H9 (cell line): ENCODE measurements around the gene MAP1LC3C. TPM values are rescaled to one million over a fixed set of nuclear protein-coding genes. Genes with fewer than 3 reads are reported as not detected.

Source experiments
- DNase-seq: peaks from one replicate; pipeline ENCODE4 v3.0.0-alpha.2; 2017
- H2AFZ ChIP-seq: one replicate; pipeline ENCODE4 v1.6.1; 2013; ENCODE audit warnings: mild to moderate bottlenecking, low read length, control low read depth, moderate library complexity
- H2AK5ac ChIP-seq: 2 replicates; pipeline ENCODE4 v1.6.1; 2013; ENCODE audit warnings: low read length, control low read depth, mixed read lengths; ENCODE audit not compliant: insufficient read length
- H2BK120ac ChIP-seq: one replicate; pipeline ENCODE4 v1.6.1; 2013; ENCODE audit warnings: low read depth, mild to moderate bottlenecking, low read length, control low read depth, inconsistent platforms; ENCODE audit not compliant: poor library complexity, severe bottlenecking
- H2BK12ac ChIP-seq: 2 replicates; pipeline ENCODE4 v1.6.1; 2013; ENCODE audit warnings: low read length, control low read depth, mixed read lengths, low read depth; ENCODE audit not compliant: insufficient read length
- H2BK15ac ChIP-seq: 2 replicates; pipeline ENCODE4 v1.6.1; 2013; ENCODE audit warnings: low read depth, low read length, control low read depth
- H2BK20ac ChIP-seq: one replicate; pipeline ENCODE4 v1.6.1; 2013; ENCODE audit warnings: low read depth, mild to moderate bottlenecking, low read length, control low read depth, inconsistent platforms; ENCODE audit not compliant: poor library complexity, severe bottlenecking
- H2BK5ac ChIP-seq: 2 replicates; pipeline ENCODE4 v1.6.1; 2013; ENCODE audit warnings: low read length, control low read depth, mixed read lengths; ENCODE audit not compliant: insufficient read length
- H3K14ac ChIP-seq: 2 replicates; pipeline ENCODE4 v1.6.1; 2013; ENCODE audit warnings: low read length, control low read depth; ENCODE audit not compliant: insufficient read depth
- H3K18ac ChIP-seq: 2 replicates; pipeline ENCODE4 v1.6.1; 2013; ENCODE audit warnings: low read depth, mild to moderate bottlenecking, mixed read lengths, low read length, control low read depth; ENCODE audit not compliant: insufficient read length
- H3K23ac ChIP-seq: 2 replicates; pipeline ENCODE4 v1.6.1; 2013; ENCODE audit warnings: low read length, control low read depth, mixed read lengths, low read depth; ENCODE audit not compliant: insufficient read length
- H3K23me2 ChIP-seq: 2 replicates; pipeline ENCODE4 v1.6.1; 2013; ENCODE audit warnings: low read depth, mild to moderate bottlenecking, mixed read lengths, low read length, control low read depth; ENCODE audit not compliant: insufficient read length, poor library complexity, severe bottlenecking
- H3K27ac ChIP-seq: 2 replicates; pipeline ENCODE4 v1.5.1; 2013; ENCODE audit warnings: low read length, control low read depth, mixed read lengths, low read depth; ENCODE audit not compliant: insufficient read length
- H3K27me3 ChIP-seq: 2 replicates; pipeline ENCODE4 v1.6.1; 2013; ENCODE audit warnings: low read length, control low read depth, inconsistent platforms; ENCODE audit not compliant: insufficient read depth
- H3K4ac ChIP-seq: 2 replicates; pipeline ENCODE4 v1.6.1; 2013; ENCODE audit warnings: low read depth, mild to moderate bottlenecking, control low read depth, inconsistent platforms, low read length, moderate library complexity
- H3K4me1 ChIP-seq: 2 replicates; pipeline ENCODE4 v1.6.1; 2013; ENCODE audit warnings: low read length, control low read depth, inconsistent platforms; ENCODE audit not compliant: insufficient read depth
- H3K4me2 ChIP-seq: 2 replicates; pipeline ENCODE4 v1.6.1; 2013; ENCODE audit warnings: low read length, control low read depth, mixed read lengths; ENCODE audit not compliant: insufficient read length, insufficient read depth
- H3K56ac ChIP-seq: 2 replicates; pipeline ENCODE4 v1.6.1; 2013; ENCODE audit warnings: low read depth, mild to moderate bottlenecking, mixed read lengths, low read length, control low read depth; ENCODE audit not compliant: insufficient read length
- H3K79me1 ChIP-seq: 2 replicates; pipeline ENCODE4 v1.6.1; 2013; ENCODE audit warnings: low read depth, mild to moderate bottlenecking, moderate library complexity, low read length, control low read depth, inconsistent platforms; ENCODE audit not compliant: insufficient read depth, poor library complexity, severe bottlenecking
- H3K79me2 ChIP-seq: 2 replicates; pipeline ENCODE4 v1.6.1; 2013; ENCODE audit warnings: low read length, control low read depth, inconsistent platforms; ENCODE audit not compliant: insufficient read depth
- H3K9ac ChIP-seq: 2 replicates; pipeline ENCODE4 v1.6.1; 2013; ENCODE audit warnings: low read length, control low read depth, mixed read lengths; ENCODE audit not compliant: insufficient read length; ENCODE audit errors: extremely low read depth
- H3K9me3 ChIP-seq: one replicate; pipeline ENCODE4 v1.6.1; 2013; ENCODE audit warnings: low read depth, low read length, inconsistent platforms; ENCODE audit not compliant: control insufficient read depth
- H3T11ph ChIP-seq: one replicate; pipeline ENCODE4 v1.6.1; 2013; ENCODE audit warnings: mild to moderate bottlenecking, low read length, control low read depth, inconsistent platforms
- H4K20me1 ChIP-seq: one replicate; pipeline ENCODE4 v1.6.1; 2013; ENCODE audit not compliant: control insufficient read depth, insufficient read length, insufficient read depth
- H4K5ac ChIP-seq: 2 replicates; pipeline ENCODE4 v1.6.1; 2013; ENCODE audit warnings: low read depth, mild to moderate bottlenecking, mixed read lengths, low read length, control low read depth; ENCODE audit not compliant: insufficient read length
- H4K8ac ChIP-seq: replicated peaks from 2 replicates; pipeline ENCODE4 v1.6.1; 2013; ENCODE audit warnings: low read length, control low read depth, mixed read lengths, low read depth; ENCODE audit not compliant: insufficient read length
- H4K91ac ChIP-seq: 2 replicates; pipeline ENCODE4 v1.6.1; 2013; ENCODE audit warnings: low read depth, mild to moderate bottlenecking, moderate library complexity, mixed read lengths, low read length, control low read depth; ENCODE audit not compliant: insufficient read length
- H3K27ac Mint-ChIP-seq, 3 experiments: 2 replicates in 2 of 3; 3 replicates in 1 of 3; pipeline ENCODE4 v1.8.0; 2020 to 2021; ENCODE audit warnings: mixed read lengths in 3 of 3, mild to moderate bottlenecking in 1 of 3, moderate library complexity in 1 of 3
- H3K27me3 Mint-ChIP-seq: 2 replicates; pipeline ENCODE4 v1.8.0; 2021; ENCODE audit warnings: low read depth, mild to moderate bottlenecking, moderate library complexity, mixed read lengths
- H3K36me3 Mint-ChIP-seq, 3 experiments: 2 replicates in 2 of 3; 3 replicates in 1 of 3; pipeline ENCODE4 v1.8.0; 2020 to 2021; ENCODE audit warnings: low read depth in 3 of 3, mixed read lengths in 3 of 3; ENCODE audit not compliant: insufficient read depth in 1 of 3
- H3K4me1 Mint-ChIP-seq, 2 experiments: 2 replicates each; pipeline ENCODE4 v1.8.0; 2020; ENCODE audit warnings: mixed read lengths in 2 of 2
- H3K4me3 Mint-ChIP-seq, 2 experiments: 2 replicates in 1 of 2; 3 replicates in 1 of 2; pipeline ENCODE4 v1.8.0; 2020 to 2021; ENCODE audit warnings: mild to moderate bottlenecking in 2 of 2, mixed read lengths in 2 of 2, moderate library complexity in 1 of 2
- H3K9me3 Mint-ChIP-seq, 2 experiments: 2 replicates in 1 of 2; 3 replicates in 1 of 2; pipeline ENCODE4 v1.8.0; 2020; ENCODE audit warnings: mild to moderate bottlenecking in 2 of 2, mixed read lengths in 2 of 2, moderate library complexity in 1 of 2
- WGBS: extraction: QIAGEN DNeasy Blood & Tissue Kit; methylation state at CpG from one replicate; pipeline ENCODE4 v1.1.7; 2013; ENCODE audit warnings: missing lambda C conversion rate, low lambda C conversion rate, mixed read lengths; ENCODE audit not compliant: insufficient read length; ENCODE audit errors: extremely low coverage; 5-methylcytosine and 5-hydroxymethylcytosine counted together
- total RNA-seq: library from RNA; stranded (reverse); gene quantifications from 2 replicates; pipeline ENCODE4 v1.2.1, GENCODE V29; 2021
- TF ChIP-seq, protein P1 (sequence below): fragments of 200-600 bp; sonication (generic); conservative IDR thresholded peaks from 3 replicates; pipeline ENCODE4 v1.8.0; 2021; ENCODE audit warnings: antibody characterized with exemption, mild to moderate bottlenecking

Gene MAP1LC3C
- total RNA-seq, 1 experiment from 2014 or later = 3.6 TPM

GRCh38 chr1:242000434-242000833, 1.5 kb upstream of the MAP1LC3C start:
- Histone ChIP-seq H3K9ac (no peak overlapping the region), H3K27me3 (no peaks in the 10 kb centered on the region), H3T11ph (no peak overlapping the region), H3K79me1 (no peaks in the 10 kb centered on the region), H3K4me2 (no peak overlapping the region), H4K5ac (no peak overlapping the region), H3K14ac (no peak overlapping the region), H2BK5ac (no peak overlapping the region), H4K91ac (no peak overlapping the region), H3K4me1 (peaks cover 4% of the 10 kb centered on the region; the same call in 1 of the 2 replicates), H2BK15ac (no peak overlapping the region), H3K23ac (no peak overlapping the region), H3K18ac (no peak overlapping the region), H2BK120ac (no peak overlapping the region), H3K23me2 (peaks cover 5% of the 10 kb centered on the region), H3K9me3 (no peaks in the 10 kb centered on the region), H3K4ac (no peak overlapping the region), H2AK5ac (no peak overlapping the region), H3K79me2 (no peaks in the 10 kb centered on the region), H4K20me1 (no peaks in the 10 kb centered on the region), H3K27ac (no peak overlapping the region), H3K56ac (no peak overlapping the region), H2AFZ (no peak overlapping the region), H2BK12ac (no peak overlapping the region), H2BK20ac (no peak overlapping the region), H4K8ac (no peak overlapping the region)
- no peak for DNase-seq
- TF ChIP-seq, protein P1, sequence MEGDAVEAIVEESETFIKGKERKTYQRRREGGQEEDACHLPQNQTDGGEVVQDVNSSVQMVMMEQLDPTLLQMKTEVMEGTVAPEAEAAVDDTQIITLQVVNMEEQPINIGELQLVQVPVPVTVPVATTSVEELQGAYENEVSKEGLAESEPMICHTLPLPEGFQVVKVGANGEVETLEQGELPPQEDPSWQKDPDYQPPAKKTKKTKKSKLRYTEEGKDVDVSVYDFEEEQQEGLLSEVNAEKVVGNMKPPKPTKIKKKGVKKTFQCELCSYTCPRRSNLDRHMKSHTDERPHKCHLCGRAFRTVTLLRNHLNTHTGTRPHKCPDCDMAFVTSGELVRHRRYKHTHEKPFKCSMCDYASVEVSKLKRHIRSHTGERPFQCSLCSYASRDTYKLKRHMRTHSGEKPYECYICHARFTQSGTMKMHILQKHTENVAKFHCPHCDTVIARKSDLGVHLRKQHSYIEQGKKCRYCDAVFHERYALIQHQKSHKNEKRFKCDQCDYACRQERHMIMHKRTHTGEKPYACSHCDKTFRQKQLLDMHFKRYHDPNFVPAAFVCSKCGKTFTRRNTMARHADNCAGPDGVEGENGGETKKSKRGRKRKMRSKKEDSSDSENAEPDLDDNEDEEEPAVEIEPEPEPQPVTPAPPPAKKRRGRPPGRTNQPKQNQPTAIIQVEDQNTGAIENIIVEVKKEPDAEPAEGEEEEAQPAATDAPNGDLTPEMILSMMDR = no peak
- H3K4me1 Mint-ChIP-seq = peaks cover 15 to 29% of the 10 kb centered on the region in 2 experiments
- H3K36me3 Mint-ChIP-seq = no peaks in the 10 kb centered on the region; a peak in 1 of 7 replicates
- H3K27me3 Mint-ChIP-seq = peaks cover 4% of the 10 kb centered on the region; the same call in 1 of the 2 replicates
- no peaks in the 10 kb centered on the region for H3K9me3 Mint-ChIP-seq
- no peak overlapping the region for H3K4me3 Mint-ChIP-seq
- H3K27ac Mint-ChIP-seq = no peak overlapping the region
- WGBS = no CpG with 5 or more reads among the region's 7 CpGs
